ENCODE measurements around the gene MKRN1.
"Not testable (repeated sequence)": the region's sequence is repeated elsewhere in the genome, so short reads cannot be mapped to it uniquely, and the experiment has no call there.

MKRN1 gene

DNA sequence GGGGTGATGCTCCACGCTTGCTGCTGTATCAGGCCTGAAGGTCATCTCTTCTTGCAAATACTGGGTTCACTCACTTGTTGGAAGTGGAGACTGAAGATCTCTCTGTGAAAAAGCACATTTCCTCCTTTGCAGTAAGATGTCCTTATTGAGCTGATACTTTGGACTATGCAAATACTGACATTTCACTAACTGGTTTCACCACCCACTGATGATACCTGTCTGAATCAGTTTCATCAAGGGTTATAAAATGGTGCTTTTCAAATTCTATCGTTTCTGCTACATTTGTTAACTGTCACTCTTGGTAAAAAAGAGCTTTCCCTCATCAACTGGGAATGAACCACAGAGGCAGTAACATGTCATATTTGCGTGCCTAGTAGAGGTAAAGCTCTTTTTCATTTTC is 39.9 kb downstream of the MKRN1 start:
- no peak for DNase-seq (ENCODE audit: low read depth)

GRCh38 chr7:140435252-140435895 is 43.9 kb downstream of the MKRN1 start:
- no peak for DNase-seq (ENCODE audit: low read depth)

DNA sequence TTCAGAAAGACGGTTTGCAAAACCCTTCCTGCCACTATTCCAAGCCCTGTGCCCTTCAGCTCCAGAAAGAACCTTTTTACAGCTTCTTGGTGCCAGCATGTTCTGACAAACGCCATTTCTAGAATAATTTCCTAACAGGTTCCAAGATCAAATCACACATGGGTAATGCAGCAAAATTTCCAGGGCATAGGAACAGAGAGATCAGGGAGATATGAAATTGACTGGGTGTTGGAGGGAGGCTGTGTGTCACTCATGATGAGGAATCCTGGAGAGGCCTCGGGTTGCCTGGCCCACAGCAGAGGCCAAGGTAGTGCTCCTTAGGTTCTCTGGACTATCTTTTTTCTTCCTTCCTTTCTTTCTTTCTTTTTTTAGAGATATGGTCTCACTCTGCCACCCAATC is 45.9 kb downstream of the MKRN1 start:
- no peak for DNase-seq (ENCODE audit: low read depth)

GRCh38 chr7:140426130-140426529 is 53.2 kb downstream of the MKRN1 start:
- DNase-seq (ENCODE audit: low read depth): no peak

- no peak for DNase-seq (ENCODE audit: low read depth)
These were observed 53.6 kb downstream of the MKRN1 start for GRCh38 chr7:140425718-140426117.

GRCh38 chr7:140423501-140423900 is 55.8 kb downstream of the MKRN1 start:
- no peak for DNase-seq (ENCODE audit: low read depth)

DNA sequence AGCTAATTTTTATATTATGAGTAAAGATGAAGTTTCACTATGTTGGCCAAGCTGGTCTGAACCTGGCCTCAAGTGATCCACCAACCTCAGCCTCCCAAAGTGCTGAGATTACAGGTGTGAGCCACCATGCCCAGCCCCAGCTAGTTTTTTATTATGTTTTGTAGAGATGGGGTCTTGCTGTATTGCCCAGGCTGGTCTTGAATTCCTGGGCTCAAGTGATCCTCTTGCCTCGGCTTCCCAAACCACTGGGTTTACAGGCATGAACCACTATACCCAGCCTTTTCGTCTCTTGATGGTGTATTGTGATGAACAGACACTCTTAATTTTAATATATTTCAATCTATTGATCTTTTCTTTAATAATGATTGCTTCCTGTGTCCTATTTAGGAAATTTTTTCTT is 57.8 kb downstream of the MKRN1 start:
- no peak for DNase-seq (ENCODE audit: low read depth)

- no peak for DNase-seq (ENCODE audit: low read depth)
These were observed 60.7 kb downstream of the MKRN1 start for GRCh38 chr7:140418653-140419052.

GRCh38 chr7:140418156-140418472 is 61.2 kb downstream of the MKRN1 start:
- not testable (repeated sequence) for DNase-seq (ENCODE audit: low read depth)

DNA sequence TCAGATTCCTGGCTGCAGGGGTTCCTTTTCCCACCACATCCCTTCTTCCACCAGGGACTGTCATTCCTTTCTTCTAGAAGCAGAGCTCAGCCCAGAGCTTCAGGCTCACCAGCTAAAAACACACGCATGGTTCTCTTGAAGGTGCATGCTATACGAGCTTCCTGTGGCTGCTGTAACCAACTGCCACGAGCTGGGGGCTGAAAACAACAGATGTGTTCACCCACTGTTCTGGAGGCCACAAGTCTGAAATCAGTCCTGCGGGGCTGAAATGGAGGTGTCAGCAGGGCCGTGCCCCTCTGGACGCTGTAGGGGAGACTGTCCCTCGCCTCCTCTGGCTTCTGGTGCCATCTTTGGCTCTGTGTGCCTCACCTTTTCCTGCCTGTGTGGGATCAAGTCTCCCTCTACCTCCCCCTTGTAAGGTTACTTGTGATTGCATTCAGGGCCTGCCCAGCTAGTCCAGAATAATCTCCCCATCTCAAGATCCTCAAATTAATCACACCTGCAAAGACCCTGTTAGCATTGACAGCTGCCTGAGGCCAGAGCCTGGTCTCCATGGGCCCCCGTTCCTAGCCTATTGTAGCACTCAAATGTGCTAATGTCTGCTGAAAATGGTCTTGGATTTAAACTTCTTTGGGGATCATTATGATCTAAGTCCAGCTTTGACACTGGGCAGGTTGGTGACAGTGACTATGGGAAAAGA is 61.7 kb downstream of the MKRN1 start:
- DNase-seq (ENCODE audit: low read depth): no peak

- DNase-seq (ENCODE audit: low read depth): no peak
These were observed 62.7 kb downstream of the MKRN1 start for GRCh38 chr7:140416560-140416959.

- DNase-seq (ENCODE audit: low read depth): not testable (repeated sequence)
These were observed 63.5 kb downstream of the MKRN1 start for GRCh38 chr7:140415816-140416215.

- no peak for DNase-seq (ENCODE audit: low read depth)
These were observed 63.9 kb downstream of the MKRN1 start for GRCh38 chr7:140415361-140415760.

GRCh38 chr7:140404565-140405065 is 74.7 kb downstream of the MKRN1 start:
- DNase-seq (ENCODE audit: low read depth): no peak

DNA sequence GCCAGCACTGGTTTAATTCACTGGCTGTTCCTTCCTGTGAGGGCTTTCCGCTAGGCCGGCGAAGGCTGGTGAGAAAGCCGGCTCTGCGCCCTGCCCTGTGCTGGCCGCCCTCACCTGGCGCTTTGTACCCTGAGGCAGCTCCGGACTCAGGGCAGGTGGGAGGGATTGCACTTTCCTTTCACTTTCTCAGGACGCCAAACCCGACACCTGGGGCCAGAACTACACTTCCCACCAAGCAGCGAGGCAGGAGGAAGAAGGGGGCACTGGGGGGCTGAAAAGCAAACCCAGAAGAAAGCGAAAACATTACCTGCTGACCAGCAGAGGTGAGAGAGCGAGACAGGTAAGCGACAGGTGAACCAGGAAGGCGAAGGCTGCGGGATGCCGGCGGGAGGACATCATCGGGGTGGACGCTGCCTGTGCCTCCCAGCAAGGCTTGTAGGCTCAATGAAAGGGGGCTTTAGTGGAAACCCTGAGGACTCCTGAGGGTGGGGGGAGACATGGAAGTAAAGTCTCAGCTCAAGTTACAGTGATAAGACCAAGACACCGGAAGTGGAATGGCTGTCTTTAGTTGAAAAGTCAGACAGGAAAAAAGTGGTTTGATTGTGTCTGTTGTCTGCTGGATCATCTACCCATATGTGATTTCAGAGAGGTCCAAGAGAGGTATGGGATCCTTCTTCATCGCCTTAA is 75.3 kb downstream of the MKRN1 start, which contains the start of gene RAB19:
Gene RAB19 (plus strand): TSS at position 181 of the 687 bp plus-strand sequence. CDS start 3,589 bp downstream, outside the sequence.
- peak; percentile 26 for DNase-seq (ENCODE audit: low read depth)
